Skeletal muscle satellite cell (primary cell): ENCODE data around the gene TBC1D21.

Experiments
- H3K27me3 ChIP-seq: 2 replicates; pipeline ENCODE4 v1.7.0; 2013; ENCODE audit warnings: low read length; ENCODE audit not compliant: control insufficient read depth, insufficient read depth
- H3K36me3 ChIP-seq: 2 replicates; pipeline ENCODE4 v1.7.0; 2013; ENCODE audit warnings: mild to moderate bottlenecking, control low read depth, low read length; ENCODE audit not compliant: insufficient read depth
- H3K4me1 ChIP-seq: 2 replicates; pipeline ENCODE4 v1.7.0; 2013; ENCODE audit warnings: low read length; ENCODE audit not compliant: control insufficient read depth, insufficient read depth
- H3K4me2 ChIP-seq: 2 replicates; pipeline ENCODE4 v1.7.0; 2013; ENCODE audit warnings: mild to moderate bottlenecking, low read length
- H3K4me3 ChIP-seq: 2 replicates; pipeline ENCODE4 v1.7.0; 2013; ENCODE audit warnings: low read length
- H3K9ac ChIP-seq: 2 replicates; pipeline ENCODE4 v1.7.0; 2013; ENCODE audit warnings: mild to moderate bottlenecking, low read depth, low read length, moderate library complexity
- H3K9me3 ChIP-seq: replicated peaks from 2 replicates; pipeline ENCODE4 v1.7.0; 2013; ENCODE audit warnings: mild to moderate bottlenecking, control low read depth, low read length

The TBC1D21 gene

DNA sequence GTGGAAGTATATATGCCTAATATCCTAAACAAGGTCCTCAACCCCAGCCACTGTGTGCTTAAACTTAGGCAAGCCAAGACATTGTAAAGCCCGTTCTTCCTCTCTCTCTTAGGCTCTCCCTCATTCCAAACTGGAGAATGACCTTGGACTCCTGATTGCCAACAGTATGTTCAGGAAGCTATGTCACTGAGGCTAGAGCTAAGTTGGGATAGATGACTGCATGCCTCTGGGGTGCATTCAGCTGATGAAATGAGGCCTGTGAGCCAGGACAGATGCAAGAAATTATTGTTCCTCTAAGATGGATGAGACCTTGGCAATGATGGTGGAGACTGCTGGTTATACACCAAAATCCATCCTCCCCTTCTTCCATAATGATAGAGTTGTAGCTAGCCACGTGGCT is 27.9 kb upstream of the TBC1D21 start:
- Histone ChIP-seq H3K27me3 (peaks cover 65% of the 10 kb centered on the region), H3K4me2 (no peak overlapping the region)

DNA sequence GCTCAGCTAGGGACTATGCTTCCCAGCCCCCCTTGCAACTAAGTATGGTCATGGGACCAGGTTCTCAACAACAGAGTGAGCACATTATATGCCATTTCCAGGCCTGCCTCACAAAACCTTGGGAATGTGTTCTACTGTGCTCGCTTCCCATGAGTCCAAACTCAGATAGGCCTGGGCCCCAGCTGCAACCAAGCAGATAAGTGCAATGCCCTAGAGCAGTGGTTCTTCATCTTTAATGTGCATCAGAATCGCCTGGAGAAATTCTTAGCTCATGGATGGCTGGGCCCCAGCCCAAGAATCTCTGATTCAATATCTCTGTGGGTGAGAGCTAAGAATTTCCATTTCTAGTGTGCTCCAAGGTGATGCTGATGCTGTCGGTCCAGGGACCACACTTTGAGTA is 27.5 kb upstream of the TBC1D21 start:
- Histone ChIP-seq H3K9me3 (no peaks in the 10 kb centered on the region), H3K4me3 (no peak overlapping the region), H3K4me1 (no peaks in the 10 kb centered on the region), H3K27me3 (peaks cover 64% of the 10 kb centered on the region), H3K4me2 (no peak overlapping the region), H3K9ac (no peak overlapping the region), H3K36me3 (no peaks in the 10 kb centered on the region)

More for the DNA sequence above, 27.9 kb upstream of the TBC1D21 start:
- Histone ChIP-seq H3K9me3 (no peaks in the 10 kb centered on the region), H3K4me1 (no peaks in the 10 kb centered on the region), H3K4me3 (no peak overlapping the region), H3K36me3 (no peaks in the 10 kb centered on the region), H3K9ac (no peak overlapping the region)

DNA sequence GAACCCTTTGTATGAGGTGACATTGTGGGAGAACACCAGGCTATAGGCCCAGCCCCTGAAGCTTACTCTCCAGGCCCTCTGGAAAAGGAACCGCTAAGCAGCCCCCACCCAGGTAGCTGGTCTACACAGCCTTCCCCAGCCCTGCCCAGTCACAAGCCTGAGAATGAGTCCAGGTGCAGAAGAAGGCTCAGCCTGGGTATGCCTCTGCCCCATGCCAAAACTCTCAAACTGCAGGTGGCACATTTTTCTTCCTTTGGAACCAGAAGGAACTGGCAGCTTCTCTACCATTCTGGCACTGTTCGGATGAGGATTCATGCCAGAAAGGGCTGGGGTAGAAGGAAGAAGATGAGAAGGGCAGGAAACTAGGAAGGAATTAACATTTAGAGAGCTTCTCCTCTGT is 23.7 kb upstream of the TBC1D21 start:
- Histone ChIP-seq H3K9ac (no peak overlapping the region), H3K4me2 (no peak overlapping the region), H3K27me3 (peaks cover 54% of the 10 kb centered on the region), H3K4me1 (no peaks in the 10 kb centered on the region), H3K9me3 (no peaks in the 10 kb centered on the region), H3K36me3 (no peaks in the 10 kb centered on the region), H3K4me3 (no peak overlapping the region)

DNA sequence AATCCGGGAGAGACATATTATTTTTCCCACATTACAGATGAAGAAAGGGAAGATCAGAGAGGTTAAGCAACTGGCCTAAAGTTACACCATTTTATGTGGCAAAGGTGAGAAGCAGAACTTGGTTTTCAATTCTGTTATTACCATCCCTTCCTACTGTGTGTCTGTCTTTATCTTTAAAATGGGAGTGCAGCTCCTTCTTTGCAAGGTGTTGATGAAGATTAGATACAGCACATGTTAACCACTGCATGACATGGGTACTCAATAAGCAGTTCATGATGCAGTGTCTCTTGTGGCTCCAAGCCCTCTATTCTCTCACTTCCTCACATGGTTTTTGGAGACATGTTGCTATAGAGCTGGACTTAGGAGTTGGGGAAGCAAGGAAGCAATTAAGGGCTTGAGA is 23.1 kb upstream of the TBC1D21 start:
- Histone ChIP-seq H3K9me3 (no peaks in the 10 kb centered on the region), H3K27me3 (peaks cover 57% of the 10 kb centered on the region), H3K4me2 (no peak overlapping the region), H3K4me3 (no peak overlapping the region), H3K4me1 (no peaks in the 10 kb centered on the region), H3K36me3 (no peaks in the 10 kb centered on the region), H3K9ac (no peak overlapping the region)

DNA sequence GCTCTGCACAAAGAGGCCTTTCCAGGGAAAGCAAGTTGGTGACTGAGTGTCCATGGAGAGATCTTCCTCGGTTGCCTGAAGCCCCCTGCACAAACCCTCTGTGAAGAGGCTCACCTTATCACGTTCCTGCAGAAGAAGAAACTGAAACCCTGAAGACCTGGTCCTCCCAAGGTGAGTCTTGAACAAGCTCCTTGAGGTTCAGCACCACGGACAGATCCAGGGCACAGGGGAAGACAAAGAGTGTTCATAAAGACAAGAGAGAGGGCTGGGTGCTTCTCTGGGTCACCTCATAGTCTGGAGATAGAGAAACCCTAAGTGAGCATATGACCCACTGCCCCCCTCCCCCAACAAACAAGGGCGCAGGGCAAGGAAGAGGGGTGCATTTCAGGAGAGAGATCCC is 21.7 kb upstream of the TBC1D21 start:
- H3K4me2 ChIP-seq = no peak overlapping the region
- no peak overlapping the region for H3K9ac ChIP-seq
- H3K27me3 ChIP-seq = peaks cover 57% of the 10 kb centered on the region
- H3K4me1 ChIP-seq = no peaks in the 10 kb centered on the region
- H3K4me3 ChIP-seq = no peak overlapping the region
- no peaks in the 10 kb centered on the region for H3K36me3 ChIP-seq
- H3K9me3 ChIP-seq = no peaks in the 10 kb centered on the region

DNA sequence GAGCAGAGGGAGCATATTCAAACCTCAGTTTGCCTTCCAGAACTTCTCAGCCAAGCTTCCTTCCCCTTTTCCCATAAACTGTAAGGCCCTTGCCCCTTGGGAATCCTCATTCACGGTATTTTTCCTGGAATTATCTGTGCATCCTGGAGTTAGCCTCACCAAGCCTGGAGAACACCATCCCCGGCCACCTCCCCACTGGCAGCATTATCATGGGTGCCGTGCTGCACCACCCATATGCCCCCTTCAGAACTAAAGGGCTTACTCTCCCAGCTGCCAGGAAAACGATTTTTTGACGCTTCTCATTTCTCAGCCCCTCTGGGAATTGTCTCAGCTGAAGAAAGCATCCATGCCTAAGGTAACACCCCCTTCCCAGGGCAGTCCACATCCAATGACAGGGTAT is 20.9 kb upstream of the TBC1D21 start:
- Histone ChIP-seq H3K4me2 (no peak overlapping the region), H3K9me3 (no peaks in the 10 kb centered on the region), H3K36me3 (no peaks in the 10 kb centered on the region), H3K9ac (no peak overlapping the region), H3K27me3 (peaks cover 57% of the 10 kb centered on the region), H3K4me1 (no peaks in the 10 kb centered on the region), H3K4me3 (no peak overlapping the region)

DNA sequence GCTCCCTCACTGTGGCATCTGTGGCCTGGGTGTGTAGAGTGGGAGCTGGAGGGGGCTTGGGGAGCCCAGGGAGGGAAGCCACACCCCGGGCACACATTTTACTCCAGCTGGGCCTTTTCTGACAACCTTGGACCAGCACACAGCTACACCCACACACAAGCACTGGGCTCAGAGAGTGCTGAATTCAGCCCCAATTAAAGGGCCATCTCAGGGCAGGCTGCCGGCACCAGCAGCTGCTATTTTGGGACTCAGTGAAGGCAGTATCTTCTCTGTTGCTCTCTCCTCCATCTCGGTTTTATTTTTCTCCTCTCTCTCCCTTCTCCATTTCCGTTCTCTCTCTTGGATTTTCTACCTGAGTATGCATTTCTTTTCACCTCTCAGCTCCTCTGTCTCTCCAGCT is 19.1 kb upstream of the TBC1D21 start:
- peaks cover 51% of the 10 kb centered on the region for H3K27me3 ChIP-seq
- H3K36me3 ChIP-seq = no peaks in the 10 kb centered on the region
- H3K9ac ChIP-seq = no peak overlapping the region
- no peaks in the 10 kb centered on the region for H3K9me3 ChIP-seq
- H3K4me3 ChIP-seq = no peak overlapping the region
- no peaks in the 10 kb centered on the region for H3K4me1 ChIP-seq
- H3K4me2 ChIP-seq = no peak overlapping the region

DNA sequence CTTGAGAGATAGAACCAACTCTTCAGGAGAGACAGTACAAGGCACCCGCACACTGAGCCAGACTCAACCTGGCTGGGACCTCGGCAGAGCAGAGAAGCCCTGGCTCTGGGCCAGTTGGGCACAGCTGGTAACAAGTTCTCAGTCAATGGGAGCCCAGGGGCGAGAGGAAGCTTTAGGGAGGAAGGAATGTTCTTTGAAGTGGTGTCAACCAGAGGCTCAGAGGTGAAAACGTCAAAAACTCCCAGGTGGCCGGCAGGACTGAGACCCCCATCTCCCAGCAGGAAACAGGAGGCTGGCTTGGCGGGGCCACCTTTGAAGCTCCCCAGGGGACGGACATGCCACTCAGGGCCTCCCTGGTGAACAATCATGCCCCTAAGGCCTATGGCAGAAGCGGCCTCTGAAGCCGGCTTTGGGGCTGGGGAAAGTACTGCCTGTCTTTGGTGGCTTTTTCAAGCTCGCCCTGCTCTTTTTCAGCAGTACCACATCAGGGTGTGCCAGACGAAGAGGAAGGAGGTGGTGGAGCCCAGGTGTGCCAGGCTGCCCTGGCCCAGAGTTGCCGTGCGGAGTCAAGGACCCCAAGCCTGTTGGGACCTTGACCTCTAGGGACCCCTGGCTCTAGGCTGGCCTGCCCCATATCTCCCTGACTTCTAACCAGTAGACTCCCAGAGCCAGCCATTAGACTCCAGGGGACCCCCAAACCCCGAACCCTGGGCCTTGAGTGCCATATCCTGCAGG is 16.7 kb upstream of the TBC1D21 start:
- no peak overlapping the region for H3K9ac ChIP-seq
- no peaks in the 10 kb centered on the region for H3K9me3 ChIP-seq
- no peak overlapping the region for H3K4me3 ChIP-seq
- no peaks in the 10 kb centered on the region for H3K4me1 ChIP-seq
- H3K27me3 ChIP-seq = peaks cover 52% of the 10 kb centered on the region
- H3K4me2 ChIP-seq = no peak overlapping the region
- no peaks in the 10 kb centered on the region for H3K36me3 ChIP-seq

DNA sequence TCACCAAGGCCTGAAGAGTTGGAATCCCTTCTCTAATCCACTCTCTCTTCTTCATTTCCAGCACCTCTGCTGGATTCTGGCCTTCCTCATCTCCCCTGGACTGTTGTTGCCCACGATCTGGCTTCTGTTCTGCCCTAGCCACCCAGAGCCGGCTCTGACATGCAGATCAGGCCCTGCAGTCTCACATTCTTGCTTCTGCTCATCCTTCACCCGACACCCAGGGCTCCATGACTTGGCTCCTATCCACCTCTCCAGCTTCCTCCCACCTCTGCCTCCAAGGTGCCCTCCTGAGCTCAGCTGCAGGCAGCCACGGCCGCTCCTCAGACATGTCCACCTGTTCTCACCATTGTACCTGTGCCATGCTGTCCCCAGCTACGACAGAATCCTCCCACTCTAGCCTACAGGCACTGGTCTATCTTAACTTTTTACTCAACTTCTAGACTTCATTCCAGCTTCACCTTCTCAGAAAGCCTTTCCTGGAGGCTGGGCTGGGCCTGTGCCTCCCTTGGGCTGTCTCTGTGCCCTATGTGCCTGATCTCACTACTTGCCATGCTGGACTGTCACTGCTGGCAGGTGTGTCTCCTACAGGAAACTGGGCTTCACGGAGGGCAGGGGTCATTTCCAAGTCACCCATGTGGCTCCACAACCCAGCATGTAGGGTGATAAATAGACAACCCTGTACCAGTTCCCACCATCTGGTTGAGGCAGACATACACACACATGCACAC is 16.0 kb upstream of the TBC1D21 start:
- Histone ChIP-seq H3K9me3 (no peaks in the 10 kb centered on the region), H3K9ac (no peak overlapping the region), H3K27me3 (peaks cover 58% of the 10 kb centered on the region), H3K4me1 (no peaks in the 10 kb centered on the region), H3K36me3 (no peaks in the 10 kb centered on the region), H3K4me3 (no peak overlapping the region), H3K4me2 (no peak overlapping the region)

DNA sequence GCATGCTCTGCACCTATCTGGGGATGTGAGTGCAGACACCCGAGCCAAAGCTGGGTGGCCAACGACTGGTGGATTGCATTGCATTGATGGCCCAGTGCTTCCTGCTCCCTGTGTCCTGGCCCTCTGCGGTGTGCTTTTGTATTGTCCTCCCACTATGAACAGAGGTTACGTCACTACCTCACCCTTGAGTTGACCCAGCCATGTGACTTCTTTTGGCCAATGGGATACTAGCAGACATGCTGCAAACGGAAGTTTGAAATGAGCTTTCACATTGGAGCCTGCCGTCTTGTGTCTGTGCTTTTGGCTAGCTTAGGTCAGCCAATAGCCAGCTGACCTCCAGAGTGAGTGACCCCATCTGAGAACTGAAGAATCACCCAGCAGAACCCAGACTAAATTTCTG is 15.3 kb upstream of the TBC1D21 start:
- no peaks in the 10 kb centered on the region for H3K4me1 ChIP-seq
- H3K4me3 ChIP-seq = no peak overlapping the region
- no peaks in the 10 kb centered on the region for H3K9me3 ChIP-seq
- no peak overlapping the region for H3K4me2 ChIP-seq
- H3K9ac ChIP-seq = no peak overlapping the region
- no peaks in the 10 kb centered on the region for H3K36me3 ChIP-seq
- peaks cover 65% of the 10 kb centered on the region for H3K27me3 ChIP-seq

DNA sequence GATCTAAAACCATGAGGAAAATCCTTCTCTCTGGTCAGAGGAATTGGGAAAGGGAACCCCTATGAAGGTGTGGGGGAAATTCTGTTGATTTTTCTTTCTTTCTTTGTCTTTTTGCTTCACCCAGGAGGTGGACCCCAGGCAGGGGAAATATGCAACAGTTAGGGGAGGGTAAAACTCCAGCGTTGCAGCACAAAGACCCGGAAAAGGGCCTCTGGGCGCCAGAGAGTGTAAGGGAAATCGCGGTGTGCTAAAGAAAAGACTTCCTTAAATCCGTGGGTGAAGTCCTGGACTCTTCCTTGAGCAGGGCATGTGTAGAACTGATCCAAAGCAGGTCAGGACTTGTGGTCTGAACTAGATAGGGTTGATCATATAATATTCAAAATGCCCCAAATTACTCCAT is 11.1 kb upstream of the TBC1D21 start:
- Histone ChIP-seq H3K4me3 (no peak overlapping the region), H3K27me3 (peaks cover 78% of the 10 kb centered on the region)

DNA sequence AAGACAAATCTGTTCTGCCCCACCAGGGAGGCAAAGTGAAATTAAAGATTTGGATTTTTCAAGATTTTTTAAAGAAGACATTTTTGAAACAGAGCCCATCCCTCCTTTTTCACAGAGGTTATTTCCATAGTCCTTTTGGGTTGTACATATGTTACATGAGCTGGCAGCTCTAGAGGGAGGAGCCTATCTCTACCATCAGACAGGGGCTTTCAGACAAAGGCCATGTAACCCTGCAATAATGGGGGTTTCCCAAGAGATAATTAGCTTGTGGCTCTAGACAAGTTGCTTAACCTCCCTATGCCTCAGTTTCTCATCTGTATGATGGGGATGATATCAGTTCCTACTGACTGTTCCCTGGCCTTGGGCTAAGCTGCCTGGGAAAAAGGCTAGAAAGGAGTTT is 8.0 kb upstream of the TBC1D21 start:
- peaks cover 88% of the 10 kb centered on the region for H3K27me3 ChIP-seq
- H3K9me3 ChIP-seq = no peaks in the 10 kb centered on the region
- no peak overlapping the region for H3K9ac ChIP-seq
- no peaks in the 10 kb centered on the region for H3K4me1 ChIP-seq
- no peak overlapping the region for H3K4me3 ChIP-seq
- no peaks in the 10 kb centered on the region for H3K36me3 ChIP-seq
- no peak overlapping the region for H3K4me2 ChIP-seq

More for the DNA sequence above, 11.1 kb upstream of the TBC1D21 start:
- no peaks in the 10 kb centered on the region for H3K9me3 ChIP-seq
- H3K4me1 ChIP-seq = no peaks in the 10 kb centered on the region
- no peak overlapping the region for H3K4me2 ChIP-seq
- no peak overlapping the region for H3K9ac ChIP-seq
- H3K36me3 ChIP-seq = no peaks in the 10 kb centered on the region
